NAMALWA (cell line): ENCODE measurements around the gene PSEN1.
A peak's percentile ranks its signal among the peaks of the same experiment; 100 is the strongest.
"Not testable (repeated sequence)": the region's sequence is repeated elsewhere in the genome, so short reads cannot be mapped to it uniquely, and the experiment has no call there.

ENCODE experiments used
- DNase-seq: peaks from one replicate; pipeline ENCODE4 v3.0.0-alpha.2; 2015; ENCODE audit warnings: low spot score

PSEN1 gene

GRCh38 chr14:73167727-73168126 is 31.4 kb downstream of the PSEN1 start:
- DNase-seq: no peak

- no peak for DNase-seq
Observed at GRCh38 chr14:73168274-73168673, 32.0 kb downstream of the PSEN1 start.

GRCh38 chr14:73168691-73169090 is 32.4 kb downstream of the PSEN1 start:
- DNase-seq: no peak

GRCh38 chr14:73169855-73170254 is 33.5 kb downstream of the PSEN1 start:
- not testable (repeated sequence) for DNase-seq

- DNase-seq: no peak
Observed at GRCh38 chr14:73170686-73171085, 34.4 kb downstream of the PSEN1 start.

- no peak for DNase-seq
Observed at GRCh38 chr14:73172500-73172899, 36.2 kb downstream of the PSEN1 start.

- peak; percentile 60 for DNase-seq
Observed at GRCh38 chr14:73173092-73173735, 36.9 kb downstream of the PSEN1 start.

- no peak for DNase-seq
Observed at GRCh38 chr14:73176685-73177084, 40.4 kb downstream of the PSEN1 start.

- no peak for DNase-seq
Observed at GRCh38 chr14:73180385-73180805, 44.1 kb downstream of the PSEN1 start.

GRCh38 chr14:73180969-73181368 is 44.7 kb downstream of the PSEN1 start:
- DNase-seq: not testable (repeated sequence)

- DNase-seq: no peak
Observed at GRCh38 chr14:73188501-73188911, 52.2 kb downstream of the PSEN1 start.

GRCh38 chr14:73189651-73190050 is 53.3 kb downstream of the PSEN1 start:
- no peak for DNase-seq

- DNase-seq: no peak
Observed at GRCh38 chr14:73191441-73191840, 55.1 kb downstream of the PSEN1 start.

- DNase-seq: not testable (repeated sequence)
Observed at GRCh38 chr14:73194306-73194705, 58.0 kb downstream of the PSEN1 start.

GRCh38 chr14:73198253-73198652 is 61.9 kb downstream of the PSEN1 start:
- no peak for DNase-seq

GRCh38 chr14:73203527-73203926 is 67.2 kb downstream of the PSEN1 start:
- no peak for DNase-seq

GRCh38 chr14:73207615-73208014 is 71.3 kb downstream of the PSEN1 start:
- no peak for DNase-seq

GRCh38 chr14:73208390-73208789 is 72.1 kb downstream of the PSEN1 start:
- no peak for DNase-seq

GRCh38 chr14:73208846-73209245 is 72.5 kb downstream of the PSEN1 start:
- DNase-seq: no peak

GRCh38 chr14:73209953-73210352 is 73.6 kb downstream of the PSEN1 start:
- no peak for DNase-seq

- DNase-seq: no peak
Observed at GRCh38 chr14:73211251-73212040, 75.1 kb downstream of the PSEN1 start.

GRCh38 chr14:73216030-73216429 is 79.7 kb downstream of the PSEN1 start:
- DNase-seq: no peak

- DNase-seq: no peak
Observed at GRCh38 chr14:73217411-73217810, 81.1 kb downstream of the PSEN1 start.

- DNase-seq: no peak
Observed at GRCh38 chr14:73220061-73220460, 83.8 kb downstream of the PSEN1 start.
